ENCODE results near the gene NCOA7.
"Not testable (repeated sequence)": the region's sequence is repeated elsewhere in the genome, so short reads cannot be mapped to it uniquely, and the experiment has no call there.

Gene NCOA7

GRCh38 chr6:125884634-125885371 is 94.0 kb downstream of the NCOA7 start:
- DNase-seq: no peak

DNA sequence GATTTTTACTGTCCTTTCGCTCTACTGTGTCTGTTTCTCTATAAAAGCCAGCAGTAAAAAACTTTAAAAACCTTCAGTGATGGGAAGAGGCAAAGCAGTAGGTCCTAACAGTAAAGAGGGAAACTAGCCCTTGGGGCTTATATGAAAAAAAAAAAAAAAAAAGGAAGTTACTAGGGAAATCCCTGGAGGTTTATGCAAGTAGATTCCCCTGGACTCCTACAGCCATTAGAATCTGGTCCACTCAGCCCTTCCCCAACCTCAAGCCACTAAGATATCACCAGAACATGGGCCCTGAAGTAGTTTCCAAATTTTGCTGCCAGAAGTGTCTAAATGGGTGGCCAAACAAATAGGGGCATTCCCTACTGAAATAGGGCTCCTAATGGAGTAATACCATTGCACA is 95.3 kb downstream of the NCOA7 start:
- no peak for DNase-seq

DNA sequence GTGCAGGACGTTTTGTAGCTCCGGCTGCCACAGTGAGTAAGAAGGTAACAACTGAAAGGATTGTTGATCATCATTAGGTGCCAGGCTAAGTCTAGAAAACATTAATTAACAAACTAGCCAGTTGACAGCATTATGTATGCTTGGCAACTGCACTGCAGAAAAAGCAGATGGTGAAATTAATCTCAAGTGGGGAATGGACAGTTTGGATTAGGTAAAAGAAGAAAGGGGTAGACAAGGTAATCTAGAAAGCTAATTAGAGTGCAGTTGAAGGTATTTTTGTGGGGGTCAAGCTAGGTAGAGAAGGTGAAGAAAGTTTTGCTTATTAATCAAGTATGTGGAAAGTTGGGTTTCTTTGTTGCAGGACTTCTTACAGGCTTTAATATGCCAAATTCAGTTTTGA is 96.2 kb downstream of the NCOA7 start:
- DNase-seq: no peak

GRCh38 chr6:125887372-125887771 is 96.6 kb downstream of the NCOA7 start:
- DNase-seq: no peak

DNA sequence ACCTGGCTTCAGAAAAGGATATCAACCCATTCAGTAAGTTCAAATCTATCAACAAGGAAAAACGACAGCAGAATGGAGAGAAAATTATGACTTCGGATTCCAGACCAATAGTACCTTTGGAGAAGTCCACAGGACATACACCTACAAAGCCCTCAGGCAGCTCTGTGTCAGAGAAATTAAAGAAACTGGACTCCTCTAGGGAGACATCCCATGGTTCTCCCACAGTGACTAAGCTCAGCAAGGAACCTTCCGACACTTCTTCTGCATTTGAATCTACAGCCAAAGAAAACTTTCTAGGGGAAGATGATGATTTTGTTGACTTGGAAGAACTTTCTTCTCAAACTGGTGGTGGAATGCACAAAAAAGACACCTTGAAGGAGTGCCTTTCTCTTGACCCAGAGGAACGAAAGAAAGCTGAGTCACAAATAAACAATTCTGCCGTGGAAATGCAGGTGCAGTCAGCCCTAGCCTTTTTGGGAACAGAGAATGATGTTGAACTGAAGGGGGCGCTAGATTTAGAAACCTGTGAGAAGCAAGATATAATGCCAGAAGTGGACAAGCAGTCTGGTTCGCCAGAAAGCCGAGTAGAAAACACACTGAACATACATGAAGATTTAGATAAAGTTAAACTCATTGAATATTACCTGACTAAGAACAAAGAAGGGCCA is 98.4 kb downstream of the NCOA7 start:
- peak; percentile 53 for DNase-seq

- DNase-seq: no peak
These were observed 109.0 kb downstream of the NCOA7 start for GRCh38 chr6:125899726-125900182.

- peak; percentile 50 for DNase-seq
These were observed 114.1 kb downstream of the NCOA7 start for GRCh38 chr6:125904871-125905270.

DNA sequence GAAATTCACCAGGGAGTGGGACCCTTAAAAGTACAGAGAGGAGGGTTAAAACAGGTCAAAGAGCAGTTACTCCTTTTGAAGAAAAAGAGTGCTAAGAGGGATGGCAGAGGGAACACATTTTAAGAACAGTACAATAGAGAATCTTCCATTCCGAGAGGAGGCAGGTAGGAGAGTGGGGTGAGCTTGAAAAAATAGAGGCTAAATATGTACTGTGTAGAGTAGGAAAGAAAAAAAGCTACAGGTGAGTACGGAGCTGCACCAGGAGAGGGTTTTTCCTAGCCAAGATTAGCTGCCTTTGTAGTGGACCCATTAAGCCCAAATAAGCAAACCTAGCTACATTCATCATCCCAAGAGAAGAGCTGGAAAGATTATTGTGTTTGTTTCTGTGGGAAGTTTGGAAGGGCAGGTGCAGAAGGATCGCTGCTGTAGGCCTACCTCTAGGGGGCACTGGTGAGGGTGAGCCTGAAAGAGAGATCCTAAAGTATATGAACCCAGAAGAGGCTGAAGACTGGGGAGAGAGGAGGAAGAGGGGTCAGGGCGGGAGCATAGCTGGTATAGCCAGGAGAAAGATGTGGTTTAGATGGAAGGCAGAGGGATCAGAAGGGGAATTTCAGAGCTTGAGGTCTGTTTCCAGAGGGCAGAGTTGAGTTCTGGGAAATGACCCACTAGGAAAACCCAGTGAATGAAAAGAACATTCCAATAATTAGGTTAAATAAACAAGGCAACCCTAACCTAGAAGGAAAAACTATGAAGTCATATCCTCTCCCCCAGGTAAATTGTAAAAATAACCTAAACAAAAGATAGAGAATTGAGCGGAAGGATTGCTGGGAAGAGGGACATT is 115.6 kb downstream of the NCOA7 start:
- DNase-seq: peak; percentile 58

DNA sequence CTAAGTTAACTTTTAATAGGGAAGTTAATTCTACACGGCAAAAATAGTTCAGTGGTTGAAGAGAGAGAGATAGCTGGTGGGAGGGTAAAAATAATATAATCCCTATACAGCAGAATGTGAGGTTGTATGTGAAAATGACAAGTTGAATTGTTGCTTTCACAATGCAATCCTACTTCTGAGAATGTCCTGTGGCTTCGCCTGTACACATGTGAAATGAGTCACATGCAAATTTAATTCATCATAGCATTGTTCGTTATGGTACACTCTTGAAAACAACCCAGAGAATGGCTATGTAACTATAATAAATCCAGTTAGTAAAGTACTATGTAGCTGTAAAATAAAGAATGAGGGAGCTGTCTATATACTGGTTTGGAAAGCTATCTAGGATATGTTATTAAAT is 119.8 kb downstream of the NCOA7 start:
- no peak for DNase-seq

DNA sequence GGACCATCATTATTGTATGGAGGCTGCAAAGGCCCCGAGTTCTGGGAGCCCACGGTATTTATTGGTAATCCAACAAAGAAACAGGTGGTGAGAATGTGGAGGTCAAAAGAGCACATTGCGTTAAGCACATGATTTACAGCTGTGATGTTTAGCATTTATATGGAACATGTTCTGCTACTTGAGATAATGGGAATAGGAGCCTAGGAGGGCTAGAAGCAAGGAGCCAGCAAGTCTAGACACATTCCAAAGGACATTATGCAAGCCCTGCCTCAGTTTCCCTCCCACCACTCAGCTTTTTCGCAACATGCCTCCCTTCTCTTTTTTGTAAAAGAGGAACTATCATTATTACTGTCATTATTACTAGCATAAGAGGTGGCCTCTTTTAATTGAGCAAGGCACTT is 120.3 kb downstream of the NCOA7 start:
- DNase-seq: not testable (repeated sequence)

DNA sequence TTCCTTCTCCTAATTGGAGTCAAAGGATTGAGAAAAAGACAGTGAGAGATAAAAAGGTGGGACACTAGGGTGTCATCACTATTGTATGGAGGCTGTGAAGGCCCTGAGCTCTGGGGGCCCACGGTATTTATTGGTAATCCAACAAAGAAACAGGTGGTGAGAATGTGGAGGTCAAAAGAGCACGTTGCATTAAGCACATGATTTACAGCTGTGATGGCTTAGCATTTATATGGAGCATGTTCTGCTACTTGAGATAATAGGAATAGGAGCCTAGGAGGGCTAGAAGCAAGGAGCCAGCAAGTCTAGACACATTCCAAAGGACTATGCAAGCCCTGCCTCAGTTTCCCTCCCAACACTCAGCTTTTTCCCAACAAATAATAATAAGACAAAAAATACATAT is 121.7 kb downstream of the NCOA7 start:
- DNase-seq: not testable (repeated sequence)

DNA sequence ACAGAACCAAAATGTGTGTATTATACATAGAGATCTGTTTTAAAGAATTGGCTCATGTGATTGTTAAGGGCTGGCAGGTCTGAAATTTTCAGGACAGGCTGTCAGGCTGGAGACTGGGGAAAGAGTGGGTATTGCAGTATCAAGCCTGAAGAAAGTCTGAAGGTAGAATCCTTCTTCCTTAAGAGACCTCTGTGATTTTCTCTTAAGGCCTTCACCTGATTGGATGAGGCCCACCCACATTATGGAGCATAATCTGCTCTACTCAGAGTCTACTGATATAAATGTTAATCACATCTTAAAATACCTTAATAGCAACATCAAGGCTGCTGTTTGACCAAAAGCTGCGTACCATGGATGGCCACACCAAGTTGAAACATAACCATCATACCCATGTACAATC is 122.4 kb downstream of the NCOA7 start:
- DNase-seq: no peak

DNA sequence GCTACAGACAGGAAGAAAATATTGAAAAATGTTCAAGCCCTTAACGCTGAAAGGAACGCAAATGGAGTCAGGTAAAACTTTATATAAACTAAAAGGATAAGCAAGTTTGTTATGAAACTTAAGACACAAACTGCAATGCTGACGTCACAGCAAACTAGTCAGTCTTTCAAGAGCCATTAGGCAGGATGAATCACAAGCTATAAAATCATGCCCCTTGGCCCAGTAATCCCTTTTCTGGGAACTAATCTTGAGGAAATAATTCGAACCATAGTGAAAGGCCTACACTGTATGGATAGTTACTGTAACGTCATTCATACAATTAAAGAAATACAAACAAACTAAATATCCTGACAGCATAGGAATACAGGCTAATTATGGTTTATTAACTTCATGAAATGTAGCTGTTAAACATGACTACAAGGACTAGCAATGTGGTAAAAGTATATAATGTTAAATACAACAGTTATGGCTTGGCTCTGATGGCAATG is 123.1 kb downstream of the NCOA7 start:
- no peak for DNase-seq

DNA sequence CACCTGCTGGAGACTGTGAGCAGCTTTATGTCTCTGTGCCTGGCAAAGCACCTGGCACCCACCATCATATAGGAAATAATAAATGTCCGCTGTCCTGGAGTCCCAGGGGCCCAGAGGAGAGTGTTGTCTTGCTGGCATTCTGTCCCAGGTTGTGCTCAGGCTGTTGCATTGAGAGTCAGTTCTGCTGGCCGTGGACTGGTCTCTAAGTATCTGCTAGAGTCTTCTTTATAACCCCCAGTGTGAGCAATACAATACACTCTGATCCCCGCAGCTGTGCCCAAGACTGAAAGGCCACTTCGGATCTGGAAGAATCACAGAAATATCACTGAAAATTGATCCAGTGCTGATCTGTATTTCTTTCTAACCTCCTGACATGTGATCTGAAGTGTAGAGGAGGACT is 127.5 kb downstream of the NCOA7 start:
- DNase-seq: no peak

- peak; percentile 84 for DNase-seq
These were observed 128.2 kb downstream of the NCOA7 start for GRCh38 chr6:125918681-125919566.

DNA sequence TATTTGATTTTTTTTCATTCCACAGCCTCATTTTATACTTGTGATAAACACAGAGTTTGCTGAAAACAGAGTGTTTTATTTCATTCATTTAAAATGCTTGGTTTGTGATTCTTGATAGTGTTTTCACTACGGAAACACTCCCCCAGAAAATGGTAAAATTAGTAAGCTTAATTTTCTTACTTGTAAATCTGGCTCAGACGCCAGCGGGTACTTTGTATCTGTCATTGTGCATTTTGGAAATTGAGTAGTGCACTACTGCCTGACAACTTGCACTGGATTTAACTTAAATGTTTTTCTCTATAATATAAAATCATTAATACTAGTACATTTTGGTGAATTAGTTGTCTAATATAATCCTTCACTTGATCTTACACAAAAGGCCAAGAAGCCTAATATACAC is 128.9 kb downstream of the NCOA7 start:
- DNase-seq: no peak

DNA sequence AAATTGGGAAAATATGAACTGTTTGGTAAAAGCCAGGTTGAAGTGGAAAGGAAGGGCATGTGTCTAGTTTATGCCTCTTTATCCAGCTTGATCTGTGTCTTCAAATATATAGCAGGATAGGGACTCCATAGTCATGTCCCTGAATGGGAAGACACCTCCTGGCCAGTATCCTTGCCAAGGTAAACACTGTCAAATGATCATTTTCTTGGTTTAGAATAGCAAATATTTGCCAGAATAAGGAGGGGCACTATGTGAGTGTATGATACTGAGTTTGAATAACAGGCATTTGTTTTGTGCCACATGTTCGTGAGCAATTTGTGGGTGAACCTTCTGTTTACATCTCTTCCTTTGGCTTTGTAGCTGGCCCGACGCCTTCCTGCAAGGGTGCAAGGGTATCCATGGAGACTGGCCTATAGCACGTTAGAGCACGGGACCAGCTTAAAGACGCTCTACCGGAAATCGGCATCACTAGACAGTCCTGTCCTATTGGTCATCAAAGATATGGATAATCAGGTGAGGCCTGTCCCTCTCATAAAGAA is 131.6 kb downstream of the NCOA7 start:
- no peak for DNase-seq

- DNase-seq: no peak
These were observed 132.7 kb downstream of the NCOA7 start for GRCh38 chr6:125923366-125923877.

DNA sequence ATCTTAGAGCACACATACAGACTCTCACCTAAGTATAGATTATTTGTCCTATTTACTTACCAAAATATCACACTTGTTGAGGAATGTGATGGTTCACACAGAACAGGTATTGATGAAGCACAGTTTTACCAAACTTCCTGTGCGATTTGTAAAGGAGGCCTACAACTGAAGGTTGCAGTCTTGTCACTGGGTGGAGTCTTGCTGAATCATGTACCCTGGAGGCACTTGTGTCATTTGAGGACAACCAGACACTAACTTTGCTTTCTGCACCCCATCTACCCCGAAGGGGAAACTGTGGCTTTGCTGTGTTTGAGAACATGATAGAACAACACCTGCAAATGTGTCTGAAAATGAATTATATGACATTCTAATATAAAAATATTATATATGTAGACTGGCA is 133.4 kb downstream of the NCOA7 start:
- DNase-seq: no peak

DNA sequence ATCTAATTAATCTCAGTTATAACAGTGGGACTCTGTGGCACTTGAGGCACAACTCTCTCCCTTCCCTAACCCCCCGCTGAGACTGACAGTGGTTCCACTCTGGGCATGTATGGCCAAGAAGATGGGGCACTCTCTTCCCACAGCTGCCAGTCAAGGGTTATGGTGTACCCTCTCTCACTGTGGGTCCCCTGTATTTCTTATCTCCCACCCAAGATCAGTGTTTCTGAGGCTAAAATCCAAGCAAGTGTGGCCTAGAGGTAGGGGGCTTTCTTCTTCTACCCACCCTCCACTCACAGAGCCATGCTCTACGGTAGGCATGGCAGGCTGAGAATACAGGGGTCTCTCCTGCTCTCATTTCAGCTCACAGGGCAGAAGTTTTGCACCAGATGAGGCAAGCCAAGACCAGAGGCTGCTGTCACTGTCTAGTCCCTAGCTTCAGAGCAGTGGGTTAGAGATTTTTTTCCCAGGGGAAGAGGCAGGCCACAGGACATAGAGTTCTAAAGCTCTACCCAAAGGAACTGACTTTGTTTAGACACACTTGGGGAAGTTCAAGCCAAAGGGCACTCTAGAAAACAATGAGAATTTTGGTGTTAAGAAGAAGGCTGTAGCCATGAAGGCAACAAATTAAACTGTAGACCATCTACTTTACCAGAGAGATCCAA is 134.1 kb downstream of the NCOA7 start:
- no peak for DNase-seq

DNA sequence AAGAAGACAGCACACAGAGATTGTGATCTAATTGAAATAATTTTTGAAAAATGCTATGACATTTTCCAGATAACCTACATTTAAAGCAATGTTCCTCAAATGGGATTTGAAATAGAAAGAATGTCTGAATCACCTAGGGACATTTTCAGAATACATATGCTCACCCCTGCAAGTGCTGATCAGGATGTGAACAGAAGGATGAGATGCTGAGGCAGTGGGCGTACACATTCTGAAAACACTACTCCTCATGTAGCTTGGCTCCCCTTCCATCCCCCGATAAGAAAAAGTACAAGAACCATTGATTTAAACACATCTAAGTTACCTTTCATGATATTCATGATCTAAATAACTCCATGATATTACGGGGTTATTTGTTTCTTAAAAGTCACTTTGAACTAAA is 136.0 kb downstream of the NCOA7 start:
- DNase-seq: no peak
